Daoy (cell line): Measurements from ENCODE around the gene KCNQ1OT1. TPM values are rescaled to one million over a fixed set of nuclear protein-coding genes. Genes with fewer than 3 reads are reported as not detected.

Experiments used
- DNase-seq: peaks from one replicate; pipeline ENCODE4 v3.0.0-alpha.2; 2015; ENCODE audit warnings: low read depth
- total RNA-seq: library from RNA; depleted of rRNA; stranded (reverse); fragments of >200 nt; shearing (Covaris generic); gene quantifications from 2 replicates; pipeline ENCODE4 v1.2.3, GENCODE V29; 2014

Gene KCNQ1OT1
- total RNA-seq, 1 experiment from 2014 or later: 1.1 TPM

DNA sequence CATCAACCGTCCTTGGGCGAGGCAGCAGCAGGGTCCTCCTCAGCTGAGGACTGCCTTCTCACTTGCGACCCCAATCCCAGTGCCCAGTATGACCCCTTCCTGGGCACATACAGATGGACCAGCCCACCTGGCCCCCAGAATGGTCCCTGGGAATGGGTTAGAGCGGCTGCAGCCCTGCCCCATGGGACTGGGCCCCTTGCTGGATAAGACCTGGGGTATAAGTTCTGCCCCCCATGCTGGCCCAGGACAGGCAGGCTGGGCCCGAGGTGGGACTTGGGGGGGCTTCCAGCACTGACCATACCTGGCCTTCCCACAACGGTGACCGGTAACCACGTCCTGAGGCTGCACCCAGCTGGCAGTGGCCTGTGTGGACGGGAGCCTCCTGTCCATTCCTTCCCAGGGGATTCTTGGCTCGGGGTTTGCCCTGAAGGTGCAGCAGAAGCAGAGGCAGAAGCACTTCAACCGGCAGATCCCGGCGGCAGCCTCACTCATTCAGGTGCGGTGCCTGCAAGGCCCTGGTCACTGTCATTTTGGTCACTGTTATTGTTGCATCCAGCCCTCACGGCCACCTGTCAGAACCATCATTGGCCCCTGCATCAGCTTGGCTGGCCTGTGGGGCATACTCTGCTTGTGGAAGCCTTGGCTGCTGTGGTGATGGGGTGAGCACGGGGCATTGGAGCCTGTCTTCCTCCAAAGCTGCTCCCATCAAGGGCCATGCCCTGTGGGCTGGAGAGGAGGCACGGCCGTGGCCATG is 114.8 kb downstream of the KCNQ1OT1 start:
- peak; percentile 0 for DNase-seq

DNA sequence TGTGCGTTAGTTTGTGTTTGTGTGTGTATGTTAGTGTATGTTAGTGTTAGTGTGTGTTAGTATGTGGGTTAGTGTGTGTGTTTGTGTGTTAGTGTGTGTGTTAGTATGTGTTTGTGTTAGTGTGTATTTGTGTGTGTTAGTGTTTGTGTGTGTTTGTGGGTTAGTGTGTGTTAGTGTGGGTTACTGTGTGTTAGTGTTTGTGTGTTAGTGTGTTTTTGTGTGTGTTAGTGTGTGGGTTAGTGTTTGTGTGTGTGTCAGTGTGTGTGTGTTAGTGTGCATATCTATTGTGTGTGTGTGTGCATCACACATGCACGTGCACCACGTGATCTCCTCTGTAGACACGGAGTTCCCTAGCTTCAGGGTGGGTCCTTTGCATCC is 115.4 kb downstream of the KCNQ1OT1 start:
- no peak for DNase-seq

GRCh38 chr11:2583605-2583958 is 116.2 kb downstream of the KCNQ1OT1 start:
- peak; percentile 0 for DNase-seq

DNA sequence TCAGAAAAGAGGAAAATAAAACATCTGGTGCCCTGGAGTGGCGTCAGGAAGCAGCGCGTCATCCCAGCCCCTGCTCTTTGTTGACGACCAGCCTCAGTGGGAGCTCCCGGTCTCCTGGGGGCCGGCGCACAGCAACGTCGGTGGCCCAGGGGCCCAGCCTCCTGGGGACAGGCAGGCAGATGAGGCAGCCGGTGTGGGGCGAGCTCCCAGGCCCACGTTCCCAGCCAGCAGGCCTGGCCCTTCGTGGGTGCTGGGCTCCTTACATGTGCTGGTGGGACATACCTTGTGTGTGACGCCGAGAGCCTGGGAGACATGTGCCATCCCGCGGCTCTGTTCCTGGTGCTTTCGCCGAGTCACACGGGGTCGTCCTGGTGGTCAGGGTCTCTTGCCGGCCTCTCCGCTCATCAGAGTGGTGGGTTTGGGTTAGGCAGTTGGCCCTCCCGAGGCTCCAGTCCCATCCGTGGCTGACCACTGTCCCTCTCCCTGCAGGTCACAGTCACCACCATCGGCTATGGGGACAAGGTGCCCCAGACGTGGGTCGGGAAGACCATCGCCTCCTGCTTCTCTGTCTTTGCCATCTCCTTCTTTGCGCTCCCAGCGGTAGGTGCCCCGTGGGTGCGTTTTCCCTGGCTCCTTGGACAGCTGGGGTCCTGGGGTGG is 116.7 kb downstream of the KCNQ1OT1 start:
- peak; percentile 0 for DNase-seq

DNA sequence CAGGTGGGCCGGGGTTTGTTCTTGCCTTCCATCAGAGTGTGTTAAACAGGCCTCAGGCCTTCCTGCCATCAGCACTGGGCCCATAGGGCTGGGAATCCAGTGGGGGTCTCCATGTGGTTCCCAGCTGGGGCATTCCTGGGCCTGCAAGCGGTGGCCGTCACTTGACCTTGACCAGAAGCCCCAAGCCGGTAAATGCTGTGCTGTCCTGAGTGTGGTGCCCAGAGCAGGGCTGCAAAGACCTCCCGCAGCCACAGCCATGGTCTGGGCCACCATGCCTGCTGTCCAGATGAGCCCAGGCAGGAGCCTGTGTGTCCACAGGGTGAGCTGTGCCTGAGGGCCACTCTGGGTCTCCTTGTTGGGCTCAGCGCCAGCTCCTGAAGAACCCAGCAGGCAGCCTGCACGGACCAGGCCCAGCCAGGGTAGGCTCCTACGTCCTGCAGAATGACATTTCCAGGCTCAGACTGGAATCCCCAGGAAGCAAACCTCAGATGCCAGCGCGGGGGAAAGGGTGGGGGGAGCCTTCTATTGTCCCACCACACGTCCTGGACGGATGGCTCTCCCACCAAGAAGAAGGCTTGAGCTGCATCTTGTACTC is 117.3 kb downstream of the KCNQ1OT1 start:
- peak; percentile 0 for DNase-seq

- peak; percentile 0 for DNase-seq
Measured at GRCh38 chr11:2581931-2582350, 117.9 kb downstream of the KCNQ1OT1 start.

GRCh38 chr11:2581151-2581930 is 118.5 kb downstream of the KCNQ1OT1 start:
- peak; percentile 2 for DNase-seq

GRCh38 chr11:2580571-2581001 is 119.2 kb downstream of the KCNQ1OT1 start:
- DNase-seq: peak; percentile 0

GRCh38 chr11:2580061-2580421 is 119.8 kb downstream of the KCNQ1OT1 start:
- DNase-seq: no peak

DNA sequence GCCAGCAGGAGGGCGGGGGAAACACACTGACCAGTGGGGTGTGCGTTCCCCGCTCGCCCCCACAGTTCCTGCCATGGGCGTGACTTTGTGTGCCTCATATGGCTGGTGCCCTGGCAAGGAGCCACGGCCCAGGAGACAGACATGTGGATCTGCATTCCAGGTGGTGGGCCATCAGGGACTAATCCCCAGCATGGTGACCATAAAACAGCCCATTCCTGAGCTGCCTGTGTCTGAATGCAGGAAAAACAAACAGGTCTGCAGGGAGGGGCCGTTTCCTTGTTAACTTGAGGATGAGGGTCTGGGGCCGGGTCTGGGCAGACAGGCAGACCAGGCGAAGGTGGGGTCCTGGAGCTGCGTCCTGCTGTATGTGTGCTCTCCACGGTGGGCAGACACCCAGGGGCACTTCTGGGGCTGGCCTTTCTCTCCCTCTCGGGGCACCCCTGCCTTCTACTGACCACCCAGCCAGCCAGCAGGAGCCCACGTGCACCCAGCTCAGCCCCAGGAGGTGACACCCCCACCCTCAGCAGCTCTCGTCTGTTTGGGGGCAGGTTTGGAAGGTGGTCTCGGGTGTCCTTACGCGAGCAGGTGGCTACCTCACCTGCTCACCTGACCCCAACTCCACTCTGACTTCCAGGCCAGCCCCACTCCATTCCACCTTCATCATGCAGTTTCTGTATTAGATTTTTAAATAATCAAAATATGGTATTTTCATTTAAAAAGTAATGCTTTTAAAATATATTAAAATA is 120.3 kb downstream of the KCNQ1OT1 start:
- DNase-seq: peak; percentile 21

GRCh38 chr11:2578929-2579270 is 120.9 kb downstream of the KCNQ1OT1 start:
- DNase-seq: no peak

DNA sequence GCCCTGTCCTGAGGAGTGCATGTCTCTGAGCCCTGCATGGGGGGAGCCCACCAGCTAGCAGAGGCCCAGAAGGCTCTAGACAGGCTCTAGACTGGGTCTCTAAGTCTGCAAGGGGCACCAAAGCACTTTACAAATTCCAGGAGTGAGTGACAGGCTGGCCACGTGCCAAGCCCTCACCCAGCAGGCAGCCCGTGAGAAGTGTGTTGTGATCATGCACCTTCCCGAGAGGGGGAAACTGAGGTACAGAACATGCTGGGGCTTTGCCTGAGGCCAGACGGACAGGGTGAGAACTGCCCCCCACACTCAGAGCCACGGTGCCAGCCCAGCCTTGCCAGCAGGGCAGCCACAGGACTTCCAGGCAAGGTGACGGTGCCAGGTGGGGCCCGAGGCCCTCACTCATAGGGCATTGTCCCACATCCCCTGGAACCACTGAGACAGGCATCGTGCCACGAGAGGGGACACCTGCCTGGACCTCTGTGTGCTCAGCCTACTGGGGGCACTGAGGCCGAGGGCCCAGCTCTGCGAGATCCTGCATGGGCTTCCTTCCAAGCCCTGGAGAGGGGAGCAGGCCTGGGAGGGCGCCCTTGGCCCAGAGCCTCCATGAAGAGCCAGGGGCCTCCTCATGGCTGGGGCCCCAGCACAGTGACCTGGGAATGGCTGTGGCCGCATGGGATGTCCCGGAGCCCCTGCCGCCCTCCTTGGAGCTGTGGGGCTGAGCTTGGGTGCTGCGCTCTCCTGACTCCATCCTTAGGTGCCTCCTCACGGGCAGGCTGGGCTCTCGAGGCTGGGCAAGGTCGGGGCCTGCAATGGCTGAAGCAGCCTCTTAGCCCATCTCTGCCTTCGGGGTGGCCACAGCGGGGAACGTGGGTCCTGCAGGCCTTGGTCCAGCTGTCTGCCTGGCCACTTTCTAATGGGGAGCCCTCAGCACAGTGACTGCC is 121.5 kb downstream of the KCNQ1OT1 start:
- DNase-seq: no peak

GRCh38 chr11:2577031-2577990 is 122.5 kb downstream of the KCNQ1OT1 start:
- no peak for DNase-seq

DNA sequence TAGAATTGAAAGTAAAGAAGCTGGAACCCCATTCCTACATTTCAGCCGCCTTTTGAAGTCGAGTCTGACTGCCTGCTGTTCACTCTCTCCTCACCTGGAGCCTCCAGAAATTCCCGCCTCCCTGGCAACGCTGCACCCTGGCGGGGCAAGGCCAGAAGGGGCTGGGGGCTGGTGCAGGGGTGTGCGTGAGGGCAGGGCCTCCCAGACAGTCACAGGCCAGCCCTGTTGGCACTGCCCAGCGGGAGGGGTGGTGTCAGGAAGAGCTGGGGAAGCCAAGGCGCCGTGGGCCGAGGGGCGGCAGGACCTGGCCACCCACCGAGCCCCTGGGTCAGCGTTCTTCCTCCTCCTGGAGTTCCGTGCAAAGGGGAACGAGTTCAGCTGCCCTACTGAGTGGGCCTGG is 123.2 kb downstream of the KCNQ1OT1 start:
- DNase-seq: no peak

DNA sequence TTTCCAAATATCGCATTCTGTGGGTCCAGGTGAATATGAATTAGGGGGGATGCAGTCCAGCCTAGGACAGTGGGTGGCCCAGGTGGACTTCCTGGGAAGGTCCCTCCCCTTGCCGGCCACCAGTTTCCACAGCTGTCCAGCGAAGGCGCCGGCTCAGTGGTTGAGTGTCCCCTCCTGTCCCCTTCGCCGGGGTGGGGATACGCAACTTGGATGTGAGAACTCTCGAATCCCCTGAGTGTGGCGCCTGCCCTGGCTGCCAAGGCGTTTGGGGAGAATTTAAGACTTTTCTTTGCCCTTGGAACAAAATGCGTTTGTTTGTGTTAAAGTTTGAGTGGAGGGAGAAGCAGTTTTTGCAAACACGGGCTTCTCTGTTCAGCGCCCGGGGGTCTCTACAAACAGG is 123.7 kb downstream of the KCNQ1OT1 start:
- DNase-seq: no peak

DNA sequence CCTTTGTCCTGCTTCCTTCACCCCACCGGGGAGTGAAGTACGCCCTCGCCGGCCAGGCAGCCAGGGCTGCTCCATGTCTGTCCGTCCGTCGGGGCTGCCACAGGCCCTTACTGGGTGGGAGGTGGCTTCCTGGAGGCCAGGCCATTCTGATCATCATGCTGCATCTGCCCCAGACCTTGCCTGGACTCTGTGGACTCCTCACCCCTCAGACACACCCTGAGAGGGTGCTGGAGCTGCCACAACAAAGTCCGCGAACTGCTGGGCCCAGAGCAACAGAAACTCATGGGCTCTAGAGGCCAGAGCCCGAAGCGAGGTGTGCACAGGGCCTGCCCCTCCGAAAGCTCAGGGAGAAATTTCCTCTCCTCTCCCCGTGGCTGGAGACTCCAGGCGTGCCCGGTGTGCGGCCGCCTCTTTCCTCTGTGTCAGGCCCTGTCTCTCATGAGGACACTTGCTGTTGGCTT is 124.2 kb downstream of the KCNQ1OT1 start:
- DNase-seq: no peak

- DNase-seq: no peak
Measured at GRCh38 chr11:2574553-2575535, 125.0 kb downstream of the KCNQ1OT1 start.

DNA sequence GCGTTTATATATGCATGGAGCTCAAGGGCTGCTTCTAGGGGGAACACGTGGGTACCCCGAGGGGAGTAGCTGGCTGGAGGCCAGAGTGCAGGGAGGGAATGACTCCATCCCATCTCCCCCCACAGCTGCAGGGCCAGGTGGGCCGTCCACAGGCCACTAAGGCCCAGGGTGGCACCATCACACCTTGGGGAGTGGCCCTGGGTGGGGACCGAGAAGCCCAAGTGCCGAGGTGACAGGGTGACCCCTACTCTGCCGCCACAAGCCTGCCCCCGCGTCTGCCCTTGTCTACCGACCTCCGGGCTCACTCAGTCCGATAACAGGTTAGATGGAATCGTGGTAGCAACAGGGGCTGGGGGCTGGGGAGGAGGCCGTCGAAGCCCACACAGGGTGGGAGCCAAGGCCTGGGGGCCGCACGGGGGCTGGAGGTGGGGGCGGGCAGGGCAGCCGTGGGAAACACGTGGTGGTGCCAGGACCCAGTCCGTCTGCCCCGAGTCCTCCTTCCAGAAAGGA is 125.7 kb downstream of the KCNQ1OT1 start:
- DNase-seq: no peak
